ENCODE data around the gene JADE1. TPM values are rescaled to one million over a fixed set of nuclear protein-coding genes. Genes with fewer than 3 reads are reported as not detected.

The JADE1 gene
- total RNA-seq, 1 donor from 2014 or later, result 26.0 TPM

DNA sequence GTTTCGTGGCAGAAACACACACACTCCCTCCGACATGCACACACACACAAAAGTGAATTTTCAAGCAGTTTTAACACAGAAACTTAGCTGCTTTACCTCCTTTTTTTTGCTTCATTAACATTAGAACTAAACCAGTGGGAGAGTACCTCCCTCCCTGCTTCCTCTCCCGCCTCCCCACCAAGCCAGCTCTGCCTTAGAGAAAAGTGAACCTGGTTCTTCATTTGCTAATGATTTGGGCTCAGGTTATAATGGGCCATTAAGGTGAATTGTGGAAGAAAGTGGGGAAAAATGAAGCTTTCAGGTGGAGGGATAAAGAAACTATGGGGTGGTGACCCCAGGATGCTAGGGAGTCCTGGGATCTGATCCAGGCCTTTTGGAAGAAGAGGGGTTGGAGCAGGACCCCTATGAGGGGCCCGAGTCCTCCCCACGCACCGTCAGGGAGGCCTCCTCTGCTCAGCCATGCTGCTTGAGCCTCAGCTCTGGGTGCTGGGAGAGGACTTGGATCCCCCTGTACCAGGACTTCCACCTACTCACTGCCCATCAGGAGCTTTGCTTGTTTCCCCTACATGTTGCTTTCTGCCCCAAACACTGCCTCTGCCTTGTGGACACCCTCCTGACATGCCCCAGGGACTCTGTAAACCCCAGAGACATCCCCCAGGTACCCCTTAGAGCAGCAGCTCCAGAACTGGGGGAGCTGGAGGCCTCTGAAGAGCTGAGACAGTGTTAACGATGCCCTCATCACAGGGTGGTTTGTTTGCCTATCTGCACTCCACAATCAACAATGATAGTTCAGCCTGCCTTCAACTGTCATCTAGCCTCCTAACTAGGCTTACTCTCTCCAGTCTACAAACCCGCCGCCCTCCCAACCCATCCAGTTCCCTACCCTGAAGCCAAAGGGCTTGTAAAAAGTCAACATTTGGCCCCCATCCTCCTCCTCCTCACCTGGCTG lies 6.5 kb upstream of the JADE1 start:
- ATAC-seq (ENCODE audit: poor library complexity) (no peak), DNase-seq (no peak)
- intact Hi-C loops (cut with DNase I), result no loop called here

DNA sequence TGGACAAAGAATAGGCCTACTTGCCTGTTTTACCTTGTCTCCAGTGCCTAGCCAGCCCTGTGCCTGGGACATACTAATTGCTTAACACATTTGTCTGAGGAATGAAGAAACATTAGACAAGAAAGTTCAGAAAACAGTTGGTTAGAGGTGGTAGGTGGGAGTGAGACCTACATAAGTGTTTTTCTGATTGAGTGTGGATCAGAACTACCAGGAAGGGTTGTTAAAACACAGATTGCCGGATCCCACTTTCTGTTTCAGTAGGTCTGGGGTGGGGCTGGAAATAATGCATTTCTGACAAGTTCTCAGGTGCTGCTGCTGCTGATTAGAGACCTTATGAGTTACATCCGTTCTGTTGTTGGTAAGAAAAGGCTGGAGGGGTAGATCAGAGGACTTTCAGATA lies 5.7 kb upstream of the JADE1 start:
- intact Hi-C loops (cut with DNase I), result no loop called here
- no peak for DNase-seq
- ATAC-seq (ENCODE audit: poor library complexity), result no peak

DNA sequence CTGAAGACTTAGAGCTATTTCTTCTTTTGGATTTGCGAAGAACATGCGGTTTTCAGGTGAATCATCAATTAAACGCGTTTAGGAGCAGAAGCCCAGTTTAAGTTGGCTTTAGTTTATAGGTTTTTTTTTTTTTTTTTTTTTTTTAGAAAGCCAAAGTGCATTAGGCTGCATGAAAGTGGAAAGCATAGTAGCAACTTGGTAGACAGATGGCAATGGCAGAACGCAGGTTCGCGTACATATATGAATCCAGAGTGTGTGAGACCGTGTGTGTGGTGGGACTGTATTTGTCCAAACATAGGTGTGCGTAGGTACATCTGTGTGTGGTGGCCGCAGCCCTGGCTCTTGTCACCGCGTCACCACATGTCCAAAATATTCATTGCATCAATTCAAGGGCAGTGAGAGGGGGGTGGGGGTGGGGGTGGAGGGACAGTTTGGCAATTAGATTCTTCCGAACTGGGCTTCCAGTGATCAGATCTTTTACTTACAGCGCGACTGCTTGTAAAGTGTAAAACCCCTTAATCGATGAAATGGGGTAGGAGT lies 901 bp downstream of the JADE1 start:
- ATAC-seq (ENCODE audit: poor library complexity), result peak; percentile 9
- peak; percentile 59 for DNase-seq
- intact Hi-C loops (cut with DNase I), result loop anchor here (10.0 kb wide), 1 partner anchor 54 kb away; no protein-coding TSS in a partner anchor

DNA sequence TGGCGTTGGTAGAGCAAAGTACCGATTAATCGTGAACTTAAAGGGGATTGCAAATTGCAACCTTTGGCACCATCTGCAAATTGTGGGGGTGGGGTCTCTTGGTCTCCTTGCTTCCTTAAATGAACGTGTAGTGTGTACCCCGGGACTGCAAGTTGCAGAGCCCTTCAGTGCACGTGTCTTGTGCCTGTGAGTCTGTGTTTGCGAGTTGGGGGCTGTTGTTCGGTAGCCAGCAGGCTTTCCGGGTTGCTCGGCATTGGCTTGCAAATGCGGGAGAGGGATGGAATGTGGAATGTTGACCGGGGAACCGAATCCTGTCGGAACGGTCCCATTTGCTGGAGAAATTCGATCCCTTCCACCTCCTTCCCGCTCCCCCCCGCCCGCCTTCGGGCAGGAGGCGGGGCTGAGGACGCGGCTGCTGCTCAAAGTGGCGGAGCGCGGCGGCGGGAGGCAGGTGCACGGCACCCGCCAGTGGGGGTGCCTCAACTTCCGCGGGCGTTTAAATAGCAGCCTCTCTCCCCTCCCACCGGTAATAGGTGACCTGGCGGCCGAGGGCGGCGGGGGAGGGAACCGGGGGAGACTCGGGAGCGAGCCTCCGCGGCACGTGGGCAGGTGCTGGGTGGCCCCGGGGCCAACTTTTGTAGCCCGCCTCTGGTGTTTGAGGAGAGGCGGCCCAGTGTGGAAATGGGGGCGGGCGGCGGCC lies 1.5 kb downstream of the JADE1 start:
- DNase-seq (peak; percentile 89), ATAC-seq (ENCODE audit: poor library complexity) (peak; percentile 62)
- intact Hi-C loops (cut with DNase I), result loop anchor here (10.0 kb wide), 1 partner anchor 54 kb away; no protein-coding TSS in a partner anchor

DNA sequence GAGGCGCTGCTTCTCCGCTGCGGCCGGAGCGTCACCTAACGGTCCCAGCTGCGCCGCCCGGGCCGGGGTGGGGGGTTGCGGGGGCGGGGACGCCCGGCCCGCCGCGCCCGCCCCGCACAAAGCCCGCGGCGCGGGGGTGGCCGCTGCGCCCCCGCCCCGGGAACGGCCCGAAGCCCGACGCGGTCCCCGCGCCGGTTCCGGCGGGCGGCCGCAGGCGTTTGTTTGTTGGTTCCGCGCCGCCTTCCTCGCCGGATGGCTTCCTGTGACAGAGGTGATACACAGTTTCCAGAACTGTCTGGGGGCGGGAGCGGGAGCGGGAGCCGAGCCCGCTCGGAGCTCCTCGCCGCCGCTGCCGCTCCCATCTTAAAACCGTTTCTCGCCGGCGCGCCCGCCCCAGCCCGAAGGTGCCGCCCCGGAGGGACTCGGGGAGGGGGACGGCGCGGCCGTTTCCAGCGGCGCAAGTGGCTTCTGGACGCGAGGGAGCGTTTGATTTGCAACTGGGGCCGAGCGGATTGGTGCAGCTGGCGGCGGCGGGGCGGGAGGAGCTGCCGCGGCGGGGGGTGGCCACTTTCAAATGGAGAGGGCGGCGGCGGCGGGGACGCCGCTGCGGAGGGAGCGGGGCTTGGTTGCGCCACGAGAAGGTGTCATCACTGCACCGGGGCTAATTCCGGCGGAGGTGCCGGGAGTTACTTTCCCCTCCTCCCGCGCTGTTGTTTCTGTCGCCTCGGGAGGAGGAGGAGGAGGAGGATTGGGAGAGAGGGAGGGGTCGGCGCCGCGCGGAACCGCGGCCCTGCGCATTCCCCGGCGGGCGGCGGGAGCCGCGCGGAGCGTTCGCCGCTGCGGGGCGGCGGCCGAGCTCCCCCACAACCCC lies 2.3 kb downstream of the JADE1 start:
- intact Hi-C loops (cut with DNase I), result loop anchor here (10.0 kb wide), 1 partner anchor 53 kb away; no protein-coding TSS in a partner anchor
- ATAC-seq (ENCODE audit: poor library complexity) (peak; percentile 77), DNase-seq (peak; percentile 94)

DNA sequence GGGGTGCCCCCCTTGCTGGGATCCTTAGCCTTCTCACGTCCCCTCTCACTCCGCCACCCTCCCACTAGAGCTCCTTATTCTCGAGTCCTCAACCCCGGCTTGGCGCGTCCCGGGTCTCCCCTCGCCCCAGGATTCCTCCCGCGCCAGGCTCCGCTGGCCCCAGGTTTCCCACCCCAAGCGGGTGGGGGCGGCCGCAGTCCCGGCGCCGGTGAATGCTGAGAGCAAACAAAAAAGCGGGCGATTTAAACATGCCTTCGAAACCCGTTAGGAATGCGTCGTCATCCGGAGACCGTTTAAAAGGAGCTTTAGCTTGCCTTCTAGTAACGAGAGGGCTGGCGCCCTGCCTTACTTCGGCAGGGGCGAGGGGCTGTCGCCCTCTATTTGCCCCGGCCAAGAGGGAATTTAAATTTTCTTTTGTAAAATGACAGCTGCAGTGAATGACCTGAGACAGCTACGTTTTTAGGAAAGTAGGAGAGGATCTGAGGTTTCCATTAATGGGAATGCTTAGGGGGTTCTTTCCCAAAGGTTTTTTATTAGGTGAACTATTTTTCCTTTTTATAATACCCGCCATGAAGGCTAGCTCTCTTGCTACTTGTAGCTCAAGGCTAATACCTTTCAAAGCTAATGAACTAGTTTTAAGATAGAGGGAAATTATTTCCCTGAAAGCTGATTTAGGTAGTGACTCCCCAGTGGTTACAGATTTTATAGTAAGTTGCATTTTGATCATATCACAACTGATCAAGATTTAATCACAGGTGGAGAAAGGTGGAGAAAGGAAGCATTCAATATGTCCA lies 3.1 kb downstream of the JADE1 start:
- ATAC-seq (ENCODE audit: poor library complexity) (no peak), DNase-seq (no peak)
- intact Hi-C loops (cut with DNase I), result loop anchor here (10.0 kb wide), 1 partner anchor 52 kb away; no protein-coding TSS in a partner anchor

DNA sequence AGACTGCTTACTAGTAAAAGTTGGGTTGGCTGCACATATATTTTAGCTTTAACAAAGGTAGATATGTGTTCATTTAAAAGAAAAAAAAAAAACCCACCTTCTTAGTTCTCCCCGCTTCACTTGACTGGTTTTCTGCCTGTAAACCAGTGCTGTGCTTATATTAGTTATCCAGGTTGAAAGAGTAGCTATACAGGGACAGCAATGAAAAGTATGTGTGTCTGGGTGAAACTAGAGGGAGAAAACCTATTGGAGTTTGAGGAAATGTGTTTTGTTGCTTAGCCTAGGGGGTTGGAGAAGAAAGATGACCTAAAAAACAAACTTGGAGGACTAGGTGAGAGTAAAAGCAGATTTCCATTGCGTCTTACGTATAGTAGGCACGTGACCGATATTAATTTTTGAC lies 4.5 kb downstream of the JADE1 start:
- DNase-seq (no peak), ATAC-seq (ENCODE audit: poor library complexity) (no peak)
- intact Hi-C loops (cut with DNase I), result loop anchor here (10.0 kb wide), 1 partner anchor 51 kb away; no protein-coding TSS in a partner anchor

DNA sequence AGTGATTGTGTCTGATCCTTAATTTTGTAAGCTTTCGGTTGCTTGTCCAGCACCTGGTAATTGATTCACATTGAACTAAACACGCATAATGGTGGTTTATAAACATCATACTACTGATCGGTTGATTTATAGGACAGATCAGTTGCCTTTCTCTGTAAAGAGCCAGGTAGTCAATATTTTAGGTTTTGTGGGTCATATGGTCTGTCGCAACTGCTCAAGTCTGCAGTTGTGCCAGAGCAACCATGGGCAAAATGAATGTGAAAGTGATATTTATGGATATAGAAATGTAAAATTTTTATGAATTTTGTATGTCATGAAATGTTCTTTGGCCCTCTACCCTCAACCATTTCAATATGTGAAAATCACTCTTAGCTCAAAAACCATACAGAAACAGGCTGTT lies 8.9 kb downstream of the JADE1 start:
- intact Hi-C loops (cut with DNase I), result loop anchor here (10.0 kb wide), 1 partner anchor 46 kb away; no protein-coding TSS in a partner anchor
- no peak for DNase-seq
- ATAC-seq (ENCODE audit: poor library complexity), result no peak

DNA sequence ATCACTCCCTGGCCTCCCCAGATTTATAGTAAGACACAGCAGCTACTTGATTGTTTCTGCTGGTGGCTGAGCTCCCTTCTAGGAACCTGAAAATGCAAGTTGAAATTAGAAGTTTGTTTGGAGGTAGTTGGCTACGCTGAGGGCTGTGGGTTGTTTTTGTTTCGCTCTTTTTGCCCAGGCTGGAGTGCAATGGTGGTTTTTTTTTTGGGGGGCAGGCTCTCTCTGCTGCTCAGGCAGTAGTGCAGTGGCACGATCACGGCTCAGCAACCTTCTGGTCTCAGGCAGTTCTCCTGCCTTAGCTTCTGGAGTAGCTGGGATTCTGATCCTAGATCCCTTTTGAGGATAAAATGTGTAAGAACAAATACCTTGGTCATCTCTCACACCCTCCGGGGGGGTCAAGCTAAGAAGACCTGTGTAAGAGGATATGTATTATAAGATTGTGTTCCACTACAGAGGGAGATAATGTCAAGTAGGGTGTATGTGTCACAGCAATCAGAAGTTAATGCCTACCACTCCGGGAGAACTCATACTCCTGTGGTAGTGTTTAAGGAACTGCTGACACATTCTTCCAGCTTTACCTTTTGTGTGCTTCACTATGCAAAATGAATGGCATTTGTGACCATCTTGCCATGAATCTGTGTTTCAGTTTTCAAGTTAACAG lies 9.7 kb downstream of the JADE1 start:
- DNase-seq, result no peak
- intact Hi-C loops (cut with DNase I), result loop anchor here (10.0 kb wide), 1 partner anchor 46 kb away; no protein-coding TSS in a partner anchor
- ATAC-seq (ENCODE audit: poor library complexity), result no peak

DNA sequence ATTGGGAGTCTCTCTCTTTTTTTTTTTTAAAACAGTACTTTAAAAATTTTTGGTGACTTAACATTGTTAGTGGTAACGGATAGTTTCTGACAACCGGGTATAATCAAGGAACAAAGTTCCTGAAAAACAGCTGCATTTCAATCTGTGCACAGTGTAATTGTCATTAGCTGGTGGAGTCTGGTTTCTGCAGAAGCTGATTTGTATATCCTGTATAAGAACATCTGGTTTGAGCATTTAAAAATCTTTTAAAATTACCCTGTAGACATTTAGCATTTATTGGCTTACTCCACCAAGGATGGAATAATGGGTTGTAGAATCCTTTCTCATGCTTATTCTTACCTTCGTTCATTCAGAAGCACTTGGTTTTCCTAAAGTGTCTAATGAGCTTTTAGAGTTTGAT lies 11.2 kb downstream of the JADE1 start:
- intact Hi-C loops (cut with DNase I), result no loop called here
- no peak for DNase-seq

DNA sequence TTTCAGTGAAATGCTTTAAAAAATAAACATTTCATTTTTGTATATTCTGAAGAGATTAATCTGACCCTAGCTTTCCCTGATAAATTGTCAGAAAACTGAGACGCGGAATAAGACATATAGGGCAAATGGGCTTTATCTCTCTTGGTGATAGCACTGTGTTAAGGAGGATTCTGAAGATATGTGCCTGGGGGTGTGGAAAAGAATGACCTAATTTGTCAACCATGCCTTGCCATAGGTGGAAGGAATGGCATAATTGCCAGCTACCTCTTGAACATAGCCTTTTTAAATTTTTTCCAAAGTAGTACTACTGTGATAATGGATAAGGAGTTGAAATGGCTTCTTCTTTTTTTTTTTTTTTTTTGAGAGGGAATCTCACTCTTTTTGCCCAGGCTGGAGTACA lies 11.7 kb downstream of the JADE1 start:
- ATAC-seq (ENCODE audit: poor library complexity) (no peak), DNase-seq (no peak)
- intact Hi-C loops (cut with DNase I), result no loop called here

More for the DNA sequence above, 11.2 kb downstream of the JADE1 start:
- no peak for ATAC-seq (ENCODE audit: poor library complexity)

DNA sequence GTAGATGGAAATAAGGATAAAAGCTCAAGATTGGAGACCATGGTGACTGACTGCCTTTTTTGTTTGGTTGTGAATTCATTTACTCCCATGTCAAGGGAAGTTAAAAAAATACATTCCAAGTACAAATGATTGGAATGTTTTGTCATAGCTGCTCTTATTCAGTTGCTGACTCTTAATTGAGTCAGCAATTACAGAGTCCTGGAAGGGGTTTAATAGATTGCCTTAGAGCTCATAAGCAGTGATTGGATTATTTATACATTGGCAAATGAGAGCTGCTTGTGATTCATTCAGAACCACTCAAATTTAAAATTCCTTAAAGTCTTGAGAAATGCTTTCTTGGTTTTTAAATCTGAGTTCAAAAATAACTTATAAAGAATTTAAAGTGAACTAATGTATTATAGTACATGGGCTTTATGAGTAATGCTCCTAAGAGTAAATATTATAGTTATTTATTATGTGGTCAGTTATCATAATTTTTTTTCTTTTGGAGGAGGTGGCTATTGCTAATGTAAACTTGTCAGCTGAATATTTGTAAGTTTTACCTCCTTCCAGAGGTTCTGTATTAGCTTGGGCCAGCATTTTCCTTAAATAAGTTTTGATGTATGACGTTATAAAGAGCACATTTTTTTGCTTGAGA lies 13.6 kb downstream of the JADE1 start:
- ATAC-seq (ENCODE audit: poor library complexity) (no peak), DNase-seq (no peak)
- intact Hi-C loops (cut with DNase I), result no loop called here

DNA sequence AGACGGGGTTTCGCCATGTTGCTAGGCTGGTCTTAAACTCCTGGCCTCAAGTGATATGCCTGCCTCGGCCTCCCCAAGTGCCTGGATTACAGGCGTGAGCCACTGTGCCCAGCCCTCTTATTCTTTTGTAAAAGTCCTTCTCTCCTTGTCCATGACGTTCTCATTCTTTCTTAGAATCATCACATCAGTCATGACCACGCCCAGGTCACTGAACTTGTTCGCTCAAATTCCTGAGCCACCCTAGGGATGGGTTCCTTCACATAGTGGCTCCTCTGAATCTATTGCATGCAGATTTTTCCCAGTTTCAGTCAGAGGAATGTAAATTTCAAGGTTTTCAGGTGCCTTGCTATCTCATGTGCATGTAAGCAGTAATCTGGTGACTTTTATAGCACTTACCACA lies 15.7 kb downstream of the JADE1 start:
- DNase-seq, result no peak
- ATAC-seq (ENCODE audit: poor library complexity), result no peak
- intact Hi-C loops (cut with DNase I), result no loop called here

DNA sequence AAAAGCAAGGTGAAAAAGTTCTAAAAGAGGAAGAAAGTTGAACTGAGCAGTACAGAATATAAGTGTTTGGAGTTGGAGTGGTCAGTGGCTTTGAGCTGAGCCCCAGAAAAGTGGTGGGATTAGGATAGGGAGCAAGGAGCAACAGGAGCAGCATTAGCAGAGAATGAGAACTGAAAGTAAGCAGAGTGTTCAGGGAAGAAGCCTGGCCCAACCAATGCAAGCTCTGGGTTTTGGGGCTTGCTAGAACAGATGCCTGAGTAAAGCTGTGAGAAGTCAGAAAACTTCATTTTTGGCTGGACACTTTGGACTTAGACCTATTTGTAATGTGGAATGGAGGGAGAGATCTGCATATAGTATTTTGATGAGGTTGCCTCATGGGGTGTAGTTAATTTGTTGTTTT lies 17.8 kb downstream of the JADE1 start:
- no peak for DNase-seq
- intact Hi-C loops (cut with DNase I), result no loop called here

DNA sequence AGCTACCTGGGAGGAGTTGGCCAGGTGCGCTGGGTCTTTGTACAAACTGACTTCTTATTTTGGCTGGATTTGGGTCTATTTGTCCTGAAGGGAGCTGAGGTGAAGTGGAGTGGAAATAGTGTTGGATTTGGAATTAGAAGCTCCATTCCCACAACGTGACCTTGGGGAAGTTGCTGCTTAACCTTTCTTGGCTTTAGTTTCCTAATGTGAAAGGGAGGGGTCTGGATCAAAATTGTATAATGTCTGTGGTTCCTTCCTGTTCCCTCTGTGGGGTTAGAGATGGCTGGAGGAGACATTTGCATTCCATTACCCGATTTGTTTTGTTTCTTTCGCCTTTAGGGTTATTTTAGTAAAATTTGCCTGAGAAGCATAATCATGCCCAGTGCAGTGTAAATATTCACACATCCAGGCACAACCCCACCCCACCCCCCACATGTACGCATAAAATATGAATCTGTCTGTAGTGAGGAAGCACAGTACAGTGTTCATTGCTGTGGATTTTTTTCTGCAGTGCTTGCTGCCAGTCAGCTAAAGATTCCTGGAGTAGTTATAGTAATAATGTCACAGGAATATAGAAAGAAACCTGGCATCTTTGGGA lies 21.5 kb downstream of the JADE1 start:
- ATAC-seq (ENCODE audit: poor library complexity) (no peak), DNase-seq (no peak)
- intact Hi-C loops (cut with DNase I), result no loop called here

More for the DNA sequence above, 17.8 kb downstream of the JADE1 start:
- ATAC-seq (ENCODE audit: poor library complexity), result no peak

DNA sequence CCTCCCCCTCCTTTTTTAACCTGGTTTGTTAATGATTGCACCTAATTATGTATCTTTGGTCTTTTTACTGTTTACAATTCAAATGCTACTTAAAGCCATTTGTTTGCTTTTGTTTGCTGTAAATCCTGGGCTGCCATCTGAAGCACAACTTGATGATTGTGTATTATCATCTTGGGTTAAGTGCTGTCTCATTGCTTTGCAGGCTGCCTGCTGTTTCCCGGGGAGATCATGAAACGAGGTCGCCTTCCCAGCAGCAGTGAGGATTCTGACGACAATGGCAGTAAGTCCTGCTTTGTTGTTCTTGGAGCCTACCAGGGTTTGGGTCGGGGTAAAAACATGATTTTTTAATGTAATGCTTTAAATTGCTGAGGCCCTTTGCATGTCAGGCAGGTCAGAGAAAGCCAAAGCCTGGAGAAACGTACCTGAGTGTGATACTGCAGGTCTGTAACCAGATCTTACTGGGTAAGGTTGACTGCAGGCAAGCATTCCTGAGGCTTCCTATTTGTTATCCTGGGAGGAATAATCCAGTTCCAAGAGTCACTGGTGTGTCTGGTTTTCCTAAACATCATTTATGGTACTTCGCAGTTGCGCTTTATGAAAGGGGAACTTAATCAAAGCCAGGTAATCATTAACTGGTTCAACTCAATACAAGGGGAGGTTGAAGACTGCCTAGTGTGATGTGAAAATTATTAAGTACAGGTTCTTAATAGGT lies 22.2 kb downstream of the JADE1 start:
- ATAC-seq (ENCODE audit: poor library complexity), result no peak
- no peak for DNase-seq
- intact Hi-C loops (cut with DNase I), result no loop called here

Data from Right ventricle myocardium superior (tissue), 1 donor.